ENCODE results near the gene BCOR. TPM values are rescaled to one million over a fixed set of nuclear protein-coding genes. Genes with fewer than 3 reads are reported as not detected.

Gene BCOR
- total RNA-seq, 1 experiment from 2014 or later = 134 TPM

- Histone ChIP-seq H2AFZ (ENCODE audit: low read length) (no peak overlapping the region), H4K8ac (replicated peaks; ENCODE audit: insufficient read length, low read depth, low read length) (no peak overlapping the region), H3K4me1 (ENCODE audit: insufficient read depth, low read length) (peaks cover 20% of the 10 kb centered on the region; the same call in 1 of the 2 replicates), H3K9me3 (ENCODE audit: control insufficient read depth, low read depth, low read length) (no peaks in the 10 kb centered on the region), H2BK120ac (ENCODE audit: low read depth, low read length, poor library complexity, severe bottlenecking) (no peak overlapping the region), H3K23me2 (ENCODE audit: insufficient read length, low read depth, low read length, poor library complexity, severe bottlenecking) (no peaks in the 10 kb centered on the region), H2BK12ac (ENCODE audit: insufficient read length, low read depth, low read length) (no peak overlapping the region), H2BK5ac (ENCODE audit: insufficient read length, low read length) (no peak overlapping the region), H3T11ph (ENCODE audit: low read length) (no peak overlapping the region), H3K27me3 (ENCODE audit: insufficient read depth, low read length) (peaks cover 5% of the 10 kb centered on the region; the same call in 1 of the 2 replicates), H3K79me1 (ENCODE audit: insufficient read depth, low read depth, low read length, poor library complexity, severe bottlenecking) (peaks cover 2% of the 10 kb centered on the region), H2BK20ac (ENCODE audit: low read depth, low read length, poor library complexity, severe bottlenecking) (no peak overlapping the region), H4K20me1 (ENCODE audit: control insufficient read depth, insufficient read depth, insufficient read length) (no peaks in the 10 kb centered on the region), H3K4me2 (ENCODE audit: insufficient read depth, insufficient read length, low read length) (no peak overlapping the region), H2AK5ac (ENCODE audit: insufficient read length, low read length) (no peak overlapping the region), H3K14ac (ENCODE audit: insufficient read depth, low read length) (no peak overlapping the region), H4K5ac (ENCODE audit: insufficient read length, low read depth, low read length) (no peak overlapping the region), H3K18ac (ENCODE audit: insufficient read length, low read depth, low read length) (no peak overlapping the region), H3K79me2 (ENCODE audit: insufficient read depth, low read length) (peaks cover 11% of the 10 kb centered on the region; the same call in 1 of the 2 replicates), H3K56ac (ENCODE audit: insufficient read length, low read depth, low read length) (no peak overlapping the region), H3K23ac (ENCODE audit: insufficient read length, low read depth, low read length) (no peak overlapping the region), H4K91ac (ENCODE audit: insufficient read length, low read depth, low read length) (no peak overlapping the region), H2BK15ac (ENCODE audit: low read depth, low read length) (no peak overlapping the region), H3K4ac (ENCODE audit: low read depth, low read length) (no peak overlapping the region), H3K27ac (ENCODE audit: insufficient read length, low read depth, low read length) (no peak overlapping the region), H3K9ac (ENCODE audit: extremely low read depth, insufficient read length, low read length) (no peak overlapping the region)
- no peak for TF ChIP-seq CTCF (conservative IDR thresholded peaks at IDR 0.05)
- Mint-ChIP-seq H3K4me1 (peaks cover 49 to 62% of the 10 kb centered on the region in 2 experiments), H3K9me3 (peaks cover 68 to 72% of the 10 kb centered on the region in 2 experiments), H3K36me3 (ENCODE audit: insufficient read depth in 1 of 3, low read depth in 3 of 3) (peaks cover 32 to 84% (median 57%) of the 10 kb centered on the region in 3 experiments), H3K4me3 (peak overlapping the region in 1 of 2 experiments; percentile 25; a peak in 1 of 5 replicates), H3K27me3 (ENCODE audit: low read depth) (peaks cover 8% of the 10 kb centered on the region), H3K27ac (peak overlapping the region in 1 of 3 experiments; percentile 70; a peak in 1 of 7 replicates)
- WGBS (ENCODE audit: extremely low coverage, insufficient read length, low lambda C conversion rate) = no CpG with 5 or more reads among the region's 7 CpGs
- DNase-seq = no peak
These were observed 19.9 kb downstream of the BCOR start for GRCh38 chrX:40077906-40078305.

Data from H9 (cell line).